ENCODE measurements around the gene APOBEC3C.
"Not testable (repeated sequence)": the region's sequence is repeated elsewhere in the genome, so short reads cannot be mapped to it uniquely, and the experiment has no call there.

APOBEC3C gene

GRCh38 chr22:39066442-39067276 is 52.6 kb downstream of the APOBEC3C start:
- DNase-seq, result not testable (repeated sequence)

DNA sequence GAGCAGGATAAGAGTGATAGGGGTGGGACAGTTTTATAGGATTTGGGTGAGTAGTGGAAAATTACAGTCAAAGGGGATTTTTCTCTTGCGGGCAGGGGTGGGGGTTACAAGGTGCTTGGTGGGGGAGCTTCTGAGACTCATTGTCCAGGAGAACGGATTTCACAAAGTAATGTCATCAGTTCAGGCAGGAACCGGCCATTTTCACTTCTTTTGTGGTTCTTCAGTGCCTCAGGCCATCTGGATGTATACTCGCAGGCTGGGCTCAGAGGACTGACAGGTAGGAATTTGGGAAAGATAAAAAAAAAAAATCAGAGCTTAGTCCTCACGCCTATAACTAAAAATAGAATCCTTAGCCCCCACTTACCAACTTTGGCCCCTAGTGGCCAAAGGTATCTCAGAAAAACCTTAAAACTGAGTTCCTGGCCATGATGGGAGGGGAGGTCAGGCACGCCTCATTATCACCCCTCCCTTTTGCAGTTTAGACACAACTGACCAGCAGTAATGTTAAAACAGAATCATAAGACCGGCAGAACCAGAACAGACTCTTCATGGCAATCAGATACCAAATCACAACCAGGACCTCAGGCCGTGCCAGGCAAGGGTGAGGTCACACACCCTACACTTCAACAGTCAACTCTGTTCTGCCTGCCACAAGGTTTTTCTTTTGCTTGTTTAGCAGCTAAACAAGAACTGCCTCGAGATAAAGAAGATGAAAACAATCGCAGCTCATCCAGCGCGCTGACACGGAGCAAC is 54.2 kb downstream of the APOBEC3C start:
- DNase-seq, result no peak
